Endothelial cell of umbilical vein (primary cell): ENCODE data around the gene FIG4. TPM values are rescaled to one million over a fixed set of nuclear protein-coding genes. Genes with fewer than 3 reads are reported as not detected.

Experiments used
- BruUV-seq: library from RNA; stranded (reverse); fragments of 400-500 nt; replicated peaks from 2 replicates; lab custom pipeline; 2021; lab: Mats Ljungman, UMichigan
- CTCF ChIA-PET: fragments of 300-600, 350-600 bp; sonication (Branson Sonifier 250); formaldehyde crosslinking; loops from one replicate; lab custom pipeline; 2021; ENCODE audit warnings: antibody characterized with exemption, inconsistent platforms; lab: Charles Lee
- POLR2A ChIA-PET: fragments of 300-600, 350-600 bp; sonication (Branson Sonifier 250); formaldehyde crosslinking; loops from one replicate; lab custom pipeline; 2021; ENCODE audit warnings: antibody characterized with exemption, inconsistent platforms; lab: Charles Lee
- DNase-seq: peaks from one replicate; pipeline ENCODE4 v3.0.0-alpha.2; 2011; ENCODE audit warnings: low read depth, low spot score
- FAIRE-seq: peaks from 2 replicates; lab custom pipeline; 2011; peaks lifted over from hg19 to GRCh38; lab: Jason Lieb, UNC
- H2AFZ ChIP-seq: 2 replicates; pipeline ENCODE4 v1.6.0; 2012; ENCODE audit warnings: low read depth, low read length, control low read depth, inconsistent platforms
- H3K27ac ChIP-seq: 2 replicates; pipeline ENCODE4 v1.5.1; 2011; ENCODE audit warnings: low read depth, mild to moderate bottlenecking, control low read depth, low read length, moderate library complexity; ENCODE audit not compliant: insufficient read depth
- H3K27me3 ChIP-seq, 2 experiments: 2 replicates each; pipeline versions ENCODE4 v1.6.0 to v1.6.1; 2011; ENCODE audit warnings: low read length in 2 of 2, mixed read lengths in 1 of 2; ENCODE audit not compliant: control insufficient read depth in 2 of 2, insufficient read depth in 2 of 2
- H3K36me3 ChIP-seq, 2 experiments: 2 replicates in 1 of 2; 3 replicates in 1 of 2; pipeline ENCODE4 v1.5.1; 2011; ENCODE audit warnings: low read length in 2 of 2, mild to moderate bottlenecking in 1 of 2, moderate library complexity in 1 of 2; ENCODE audit not compliant: control insufficient read depth in 2 of 2, insufficient read depth in 2 of 2; ENCODE audit errors: extremely low read depth in 1 of 2
- H3K4me1 ChIP-seq: 3 replicates; pipeline ENCODE4 v1.5.1; 2011; ENCODE audit warnings: mild to moderate bottlenecking, low read length; ENCODE audit not compliant: control insufficient read depth, insufficient read depth; ENCODE audit errors: extremely low read depth
- H3K4me2 ChIP-seq: 2 replicates; pipeline ENCODE4 v1.6.1; 2011; ENCODE audit warnings: low read length, control low read depth, mixed read lengths; ENCODE audit not compliant: insufficient read depth
- H3K4me3 ChIP-seq, 3 experiments: fragments of 200-600 bp in 1 of 3; sonication (generic), shearing (Covaris generic) in 1 of 3; replicated peaks in 1 of 3; 2 replicates each; pipeline ENCODE4 v1.5.1; 2011 to 2016; ENCODE audit warnings: control low read depth in 3 of 3, low read length in 3 of 3, mild to moderate bottlenecking in 2 of 3, inconsistent platforms in 1 of 3, low read depth in 1 of 3, moderate library complexity in 1 of 3; ENCODE audit not compliant: insufficient read depth in 1 of 3
- H3K79me2 ChIP-seq: 2 replicates; pipeline ENCODE4 v1.6.0; 2012; ENCODE audit warnings: low read length, inconsistent platforms; ENCODE audit not compliant: control insufficient read depth, insufficient read depth
- H3K9ac ChIP-seq: replicated peaks from 2 replicates; pipeline ENCODE3; 2011; ENCODE audit warnings: low read length, control low read depth; ENCODE audit not compliant: insufficient read depth; ENCODE audit errors: extremely low read depth
- H3K9me1 ChIP-seq: replicated peaks from 3 replicates; pipeline ENCODE4 v1.6.0; 2011; ENCODE audit warnings: mild to moderate bottlenecking, low read length; ENCODE audit not compliant: control insufficient read depth, insufficient read depth; ENCODE audit errors: extremely low read depth
- H3K9me3 ChIP-seq: replicated peaks from 2 replicates; pipeline ENCODE4 v1.5.1; 2012; ENCODE audit warnings: low read length, inconsistent platforms; ENCODE audit not compliant: control insufficient read depth, insufficient read depth
- H4K20me1 ChIP-seq: replicated peaks from 2 replicates; pipeline ENCODE3; 2011; ENCODE audit warnings: mild to moderate bottlenecking, low read length; ENCODE audit not compliant: control insufficient read depth, insufficient read depth; ENCODE audit errors: extremely low read depth
- EZH2 ChIP-seq: IDR thresholded peaks from 2 replicates; pipeline ENCODE4 v1.6.1; 2012; ENCODE audit warnings: borderline replicate concordance, low read depth, mild to moderate bottlenecking, moderate library complexity, low read length, inconsistent platforms; ENCODE audit not compliant: severe bottlenecking
- FOS ChIP-seq: IDR thresholded peaks from 2 replicates; pipeline ENCODE4 v1.6.1; 2011; ENCODE audit warnings: mild to moderate bottlenecking, low read length, moderate library complexity, borderline replicate concordance; ENCODE audit not compliant: insufficient read depth
- GATA2 ChIP-seq: IDR thresholded peaks from 2 replicates; pipeline ENCODE4 v1.7.0; 2011; ENCODE audit warnings: low read depth, mild to moderate bottlenecking, moderate library complexity, mixed read lengths, low read length; ENCODE audit not compliant: insufficient read length, insufficient read depth
- JUN ChIP-seq: IDR thresholded peaks from 2 replicates; pipeline ENCODE4 v1.6.1; 2011; ENCODE audit warnings: borderline replicate concordance, low read depth; ENCODE audit not compliant: insufficient read length, insufficient read depth
- MYC ChIP-seq: IDR thresholded peaks from one replicate; pipeline ENCODE4 v1.6.1; 2011; ENCODE audit warnings: mild to moderate bottlenecking, low read depth, low read length
- POLR2A ChIP-seq: IDR thresholded peaks from 2 replicates; pipeline ENCODE4 v1.6.1; 2012; ENCODE audit warnings: low read depth, mild to moderate bottlenecking, control low read depth, low read length
- POLR2AphosphoS5 ChIP-seq: IDR thresholded peaks from 2 replicates; pipeline ENCODE4 v1.6.1; 2012; ENCODE audit warnings: low read depth, mild to moderate bottlenecking, control low read depth, low read length, moderate library complexity; ENCODE audit not compliant: insufficient read depth
- dilution Hi-C: fragments of 300-500 bp; cut with MboI; formaldehyde crosslinking; loops from one replicate; pipeline ENCODE4 v1.15.0; 2019; ENCODE audit warnings: low sequenced_read_pairs; ENCODE audit not compliant: extremely low pct_ligation_motif_present
- intact Hi-C: fragments of 100-400 bp; cut with micrococcal nuclease; formaldehyde crosslinking; loops from one replicate; pipeline ENCODE4 v1.10.0; 2022
- polyA plus RNA-seq, 4 experiments: library from polyadenylated mRNA; depleted of rRNA in 3 of 4; stranded (reverse) in 3 of 4; unstranded in 1 of 4; fragments of >200 nt; gene quantifications; 2 replicates each; pipeline versions ENCODE4 v1.2.1 to v1.2.3, GENCODE V29; 2011 to 2012; ENCODE audit warnings: missing spikeins in 1 of 4
- total RNA-seq: library from RNA; stranded (reverse); gene quantifications from 2 replicates; pipeline ENCODE4 v1.2.3, GENCODE V29; 2021
- TF ChIP-seq, protein P1 (sequence below): IDR thresholded peaks from 2 replicates; pipeline ENCODE4 v1.6.1; 2011; ENCODE audit not compliant: insufficient read depth, insufficient read length
- TF ChIP-seq, protein P2 (sequence below), 2 donors: IDR thresholded peaks; 1 replicate in 1 of 2; 2 replicates in 1 of 2; pipeline ENCODE4 v1.5.1; 2011; ENCODE audit warnings: low read length in 2 of 2, mild to moderate bottlenecking in 2 of 2, moderate library complexity in 2 of 2, control low read depth in 1 of 2, inconsistent platforms in 1 of 2, low read depth in 1 of 2; ENCODE audit not compliant: insufficient read depth in 1 of 2; ENCODE audit errors: extremely low read depth in 1 of 2

Gene FIG4
- total and polyA plus RNA-seq, 2 donors (not counting 3 experiments of a cell fraction or from before 2014, with no cell fraction given), result 7.9 to 12.2 TPM

DNA sequence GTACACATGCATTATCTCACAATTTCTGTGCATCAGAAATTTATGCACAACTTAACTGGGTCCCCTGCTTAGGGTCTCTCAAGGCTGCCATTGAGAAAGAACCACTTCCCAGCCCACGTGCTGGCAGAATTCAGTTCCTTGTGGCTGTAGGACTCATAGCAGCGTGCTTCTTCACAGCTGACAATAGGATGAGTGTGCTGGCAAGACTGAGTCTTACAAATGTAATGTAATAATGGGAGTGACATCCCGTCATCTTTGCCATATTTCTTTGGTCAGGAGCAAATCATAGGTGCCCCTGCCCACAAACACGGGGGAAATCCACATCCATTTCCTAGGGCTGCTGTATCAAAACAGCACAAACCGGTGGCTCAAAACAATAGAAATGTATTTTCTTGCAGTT lies 77.4 kb downstream of the FIG4 start:
- H3K4me2 ChIP-seq, result no peak overlapping the region
- no TSS peak for BruUV-seq
- DNase-seq (no peak), FAIRE-seq (no peak)
- H3K36me3 ChIP-seq, result peaks cover 0 to 2% of the 10 kb centered on the region in 2 experiments
- TF ChIP-seq, protein P1, sequence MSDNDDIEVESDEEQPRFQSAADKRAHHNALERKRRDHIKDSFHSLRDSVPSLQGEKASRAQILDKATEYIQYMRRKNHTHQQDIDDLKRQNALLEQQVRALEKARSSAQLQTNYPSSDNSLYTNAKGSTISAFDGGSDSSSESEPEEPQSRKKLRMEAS, result no peak
- TF ChIP-seq FOS, result no peak
- no peak for TF ChIP-seq GATA2
- TF ChIP-seq, protein P2, sequence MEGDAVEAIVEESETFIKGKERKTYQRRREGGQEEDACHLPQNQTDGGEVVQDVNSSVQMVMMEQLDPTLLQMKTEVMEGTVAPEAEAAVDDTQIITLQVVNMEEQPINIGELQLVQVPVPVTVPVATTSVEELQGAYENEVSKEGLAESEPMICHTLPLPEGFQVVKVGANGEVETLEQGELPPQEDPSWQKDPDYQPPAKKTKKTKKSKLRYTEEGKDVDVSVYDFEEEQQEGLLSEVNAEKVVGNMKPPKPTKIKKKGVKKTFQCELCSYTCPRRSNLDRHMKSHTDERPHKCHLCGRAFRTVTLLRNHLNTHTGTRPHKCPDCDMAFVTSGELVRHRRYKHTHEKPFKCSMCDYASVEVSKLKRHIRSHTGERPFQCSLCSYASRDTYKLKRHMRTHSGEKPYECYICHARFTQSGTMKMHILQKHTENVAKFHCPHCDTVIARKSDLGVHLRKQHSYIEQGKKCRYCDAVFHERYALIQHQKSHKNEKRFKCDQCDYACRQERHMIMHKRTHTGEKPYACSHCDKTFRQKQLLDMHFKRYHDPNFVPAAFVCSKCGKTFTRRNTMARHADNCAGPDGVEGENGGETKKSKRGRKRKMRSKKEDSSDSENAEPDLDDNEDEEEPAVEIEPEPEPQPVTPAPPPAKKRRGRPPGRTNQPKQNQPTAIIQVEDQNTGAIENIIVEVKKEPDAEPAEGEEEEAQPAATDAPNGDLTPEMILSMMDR (IDR thresholded peaks at IDR 0.05; ENCODE audit: extremely low read depth in 1 of 2, insufficient read depth in 1 of 2, low read depth in 1 of 2, low read length in 2 of 2), result no peak
- no peak for TF ChIP-seq POLR2AphosphoS5
- no peak for TF ChIP-seq JUN
- TF ChIP-seq POLR2A, result no peak
- TF ChIP-seq MYC, result no peak
- TF ChIP-seq EZH2, result no peak
- no peak overlapping the region for H2AFZ ChIP-seq
- no peak overlapping the region for H3K4me3 ChIP-seq
- H4K20me1 ChIP-seq, result no peaks in the 10 kb centered on the region
- intact Hi-C loops, result no loop called here
- H3K79me2 ChIP-seq, result no peaks in the 10 kb centered on the region
- H3K4me1 ChIP-seq, result no peaks in the 10 kb centered on the region
- peaks cover 2% of the 10 kb centered on the region for H3K9me1 ChIP-seq
- ChIA-PET POLR2A (no interaction called here), CTCF (interaction anchor here (0.9 to 1.6 kb wide), 2 partner anchors 14 to 19 kb away, joined by 3 read pairs; no protein-coding TSS in a partner anchor)
- no peaks in the 10 kb centered on the region for H3K27me3 ChIP-seq
- H3K9me3 ChIP-seq, result no peaks in the 10 kb centered on the region
- H3K9ac ChIP-seq, result no peak overlapping the region
- H3K27ac ChIP-seq, result no peak overlapping the region
- dilution Hi-C loops, result no loop called here
